Activated naive CD4-positive, alpha-beta T cell (primary cell): ENCODE data around the gene ARID5B.

ENCODE experiments used
- DNase-seq, 4 experiments: peaks; one replicate each; lab custom pipeline; 2025; lab: John Stamatoyannopoulos, UW

The ARID5B gene

GRCh38 chr10:61936770-61937169 is 35.3 kb downstream of the ARID5B start:
- no peak for DNase-seq

GRCh38 chr10:61937631-61938351 is 36.3 kb downstream of the ARID5B start:
- no peak for DNase-seq

- DNase-seq = no peak
These were observed 38.4 kb downstream of the ARID5B start for GRCh38 chr10:61939902-61940301.

GRCh38 chr10:61941202-61941681 is 39.7 kb downstream of the ARID5B start:
- DNase-seq = no peak

- no peak for DNase-seq
These were observed 41.3 kb downstream of the ARID5B start for GRCh38 chr10:61942604-61943461.

GRCh38 chr10:61943674-61944378 is 42.3 kb downstream of the ARID5B start:
- no peak for DNase-seq

GRCh38 chr10:61944410-61945147 is 43.1 kb downstream of the ARID5B start:
- no peak for DNase-seq

- no peak for DNase-seq
These were observed 48.2 kb downstream of the ARID5B start for GRCh38 chr10:61949687-61950086.

- no peak for DNase-seq
These were observed 49.1 kb downstream of the ARID5B start for GRCh38 chr10:61950449-61951143.

GRCh38 chr10:61951144-61951483 is 49.6 kb downstream of the ARID5B start:
- no peak for DNase-seq

GRCh38 chr10:61952028-61952674 is 50.7 kb downstream of the ARID5B start:
- DNase-seq = no peak

GRCh38 chr10:61953183-61953582 is 51.7 kb downstream of the ARID5B start:
- no peak for DNase-seq

GRCh38 chr10:61957806-61958205 is 56.3 kb downstream of the ARID5B start:
- DNase-seq = no peak

GRCh38 chr10:61958311-61958710 is 56.8 kb downstream of the ARID5B start:
- no peak for DNase-seq

GRCh38 chr10:61958805-61959204 is 57.3 kb downstream of the ARID5B start:
- no peak for DNase-seq

GRCh38 chr10:61959814-61960213 is 58.3 kb downstream of the ARID5B start:
- DNase-seq = no peak

- no peak for DNase-seq
These were observed 59.1 kb downstream of the ARID5B start for GRCh38 chr10:61960396-61961120.

GRCh38 chr10:61961278-61961677 is 59.8 kb downstream of the ARID5B start:
- no peak for DNase-seq

GRCh38 chr10:61962971-61963370 is 61.5 kb downstream of the ARID5B start:
- DNase-seq = no peak

- no peak for DNase-seq
These were observed 62.2 kb downstream of the ARID5B start for GRCh38 chr10:61963669-61964058.
